ENCODE measurements around the gene TNP1.

Gene TNP1

DNA sequence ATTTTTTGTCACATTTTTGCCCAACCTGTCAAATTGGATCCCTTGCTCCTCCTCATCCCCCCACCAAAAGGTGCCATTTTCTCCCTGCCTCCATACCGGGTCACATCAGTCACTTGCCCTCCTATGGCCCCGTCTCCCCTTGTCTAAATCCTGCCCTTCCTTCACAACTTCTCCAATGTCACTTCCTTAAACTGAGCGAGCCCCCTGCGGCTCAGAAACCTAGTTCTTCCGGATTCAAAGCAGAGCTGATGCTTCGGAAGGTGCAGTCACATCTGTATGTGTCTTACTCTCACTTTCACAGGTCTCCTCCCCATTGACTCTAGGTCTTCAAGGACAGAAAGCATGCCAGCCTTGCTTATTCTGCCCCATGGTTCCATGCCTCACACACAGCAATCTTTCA, 22.1 kb downstream of the TNP1 start:
- DNase-seq = no peak

DNA sequence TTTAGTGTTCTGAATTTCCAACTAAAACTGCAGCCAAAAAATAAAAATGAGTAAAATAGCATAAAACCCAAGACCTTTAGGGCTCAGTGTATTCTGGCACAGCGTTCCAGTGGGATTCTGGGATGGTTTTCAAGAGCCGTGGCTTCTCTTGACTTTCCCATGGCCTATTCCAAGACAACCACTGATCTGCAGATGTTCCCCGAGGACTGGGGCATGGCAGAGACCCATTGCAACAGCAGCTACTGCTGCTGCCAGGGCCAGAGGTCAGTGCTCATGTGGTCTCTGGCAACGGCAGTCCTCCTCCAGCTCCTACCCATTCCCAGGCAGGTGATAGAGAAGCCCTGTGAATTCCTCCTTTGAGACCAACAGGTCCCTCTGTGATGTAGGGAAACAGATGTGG, 26.8 kb downstream of the TNP1 start:
- DNase-seq = no peak

DNA sequence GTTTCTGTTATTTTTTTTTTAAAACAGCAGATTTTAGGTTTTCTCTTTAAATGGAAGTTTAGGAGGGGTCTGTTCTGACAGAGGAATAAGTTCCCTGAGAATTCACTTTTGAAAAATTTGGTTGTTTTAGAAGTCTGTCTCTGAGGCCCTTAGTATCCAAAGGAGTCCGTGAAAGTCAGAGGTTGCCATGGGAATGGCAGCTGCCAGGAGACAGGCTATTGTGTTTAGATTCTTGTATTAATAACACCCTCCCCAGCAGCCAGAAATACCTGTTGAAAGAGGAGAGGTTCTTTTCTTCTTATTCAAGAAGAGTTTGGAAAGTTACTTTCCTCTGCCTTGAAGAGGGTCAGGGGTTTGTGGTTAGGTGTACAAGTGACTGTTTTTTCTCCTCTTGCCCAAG, 29.5 kb downstream of the TNP1 start:
- peak; percentile 54 for DNase-seq

DNA sequence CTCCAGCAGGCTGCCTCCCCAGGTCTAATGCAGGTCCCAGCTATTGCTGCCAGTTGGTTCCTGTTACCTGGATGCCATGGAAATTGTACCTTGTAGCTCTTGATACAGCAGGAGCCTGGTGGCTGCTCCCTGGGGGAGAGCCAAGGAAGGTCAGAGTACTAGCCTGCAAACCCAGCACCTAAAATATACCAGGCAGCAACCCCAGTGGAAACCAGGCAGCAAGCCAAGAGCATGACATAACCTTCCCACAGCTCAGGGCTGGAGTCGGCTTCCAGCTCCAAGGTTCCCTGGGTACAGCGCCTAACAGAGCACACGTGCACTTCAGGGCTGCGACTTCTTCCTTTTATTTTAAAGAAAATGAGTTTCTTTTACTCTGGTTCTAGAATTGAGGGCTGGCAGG, 30.3 kb downstream of the TNP1 start:
- DNase-seq = no peak

DNA sequence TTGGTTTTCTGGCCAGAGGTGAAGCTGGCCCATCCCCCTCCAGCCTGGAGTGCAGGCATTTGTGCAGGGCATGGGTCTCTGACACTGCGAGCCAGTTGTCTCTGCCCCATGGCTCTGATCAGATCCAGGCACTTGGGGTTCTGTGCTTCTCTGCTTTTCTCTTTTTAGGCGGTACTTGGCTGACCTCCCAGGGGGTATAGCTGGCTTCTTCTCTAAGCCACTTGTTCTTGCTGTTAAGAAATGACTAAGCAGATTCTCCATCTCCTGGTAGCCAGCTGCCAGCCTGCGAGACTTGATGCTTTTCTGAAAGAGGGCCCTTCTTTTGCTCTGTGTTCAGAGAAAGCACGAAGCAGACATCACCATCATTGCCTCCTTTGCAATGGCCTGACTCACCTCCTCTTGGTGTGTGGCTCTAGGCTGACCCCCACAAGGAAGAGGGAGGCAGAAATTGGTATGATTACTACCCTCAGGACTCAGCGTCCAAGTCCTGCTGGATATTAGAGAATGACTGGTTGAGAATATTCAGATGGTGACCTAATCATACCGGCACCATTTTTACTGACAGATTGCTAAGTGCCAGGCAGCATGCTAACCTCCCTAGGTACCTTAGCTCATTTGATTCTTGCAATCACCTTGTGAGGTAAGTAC, 32.7 kb downstream of the TNP1 start:
- DNase-seq = no peak

DNA sequence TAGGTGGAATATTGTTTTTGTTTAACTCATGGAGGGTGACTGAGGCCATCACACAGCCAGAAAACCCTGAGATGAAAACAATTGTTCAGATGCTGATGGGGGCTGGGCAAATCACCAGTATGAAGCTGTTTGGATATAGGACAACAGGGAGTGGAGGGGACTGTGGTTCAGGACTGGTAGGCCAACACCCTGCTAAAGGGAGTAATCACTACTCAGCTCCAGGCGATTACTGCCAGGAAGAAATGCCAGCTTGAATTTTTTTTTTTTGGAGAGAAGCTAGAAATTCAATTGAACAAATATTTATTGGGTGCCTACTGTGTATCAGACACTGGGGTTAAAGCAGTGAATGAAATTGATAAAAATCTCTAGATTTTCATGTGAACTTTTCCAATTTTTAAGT, 37.4 kb downstream of the TNP1 start:
- no peak for DNase-seq

DNA sequence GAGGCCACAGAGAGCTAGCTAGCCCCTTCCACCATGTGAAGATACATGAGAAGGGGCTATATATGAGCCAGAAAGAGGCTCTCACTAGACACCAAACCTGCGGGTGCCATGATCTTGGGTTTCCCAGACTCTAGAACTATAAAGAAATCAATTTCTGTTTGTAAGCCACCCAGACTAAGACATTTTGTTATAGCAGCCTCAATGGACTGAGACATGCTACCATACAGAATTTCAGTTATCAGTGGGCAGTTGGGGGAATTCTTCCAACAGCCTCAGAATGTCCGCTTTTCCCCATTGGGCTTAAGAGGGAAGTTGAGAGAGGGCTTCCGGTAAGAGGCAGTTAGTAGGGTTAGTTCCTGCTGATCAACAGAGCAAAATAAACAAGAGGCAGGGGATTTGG, 39.2 kb downstream of the TNP1 start:
- DNase-seq = no peak

DNA sequence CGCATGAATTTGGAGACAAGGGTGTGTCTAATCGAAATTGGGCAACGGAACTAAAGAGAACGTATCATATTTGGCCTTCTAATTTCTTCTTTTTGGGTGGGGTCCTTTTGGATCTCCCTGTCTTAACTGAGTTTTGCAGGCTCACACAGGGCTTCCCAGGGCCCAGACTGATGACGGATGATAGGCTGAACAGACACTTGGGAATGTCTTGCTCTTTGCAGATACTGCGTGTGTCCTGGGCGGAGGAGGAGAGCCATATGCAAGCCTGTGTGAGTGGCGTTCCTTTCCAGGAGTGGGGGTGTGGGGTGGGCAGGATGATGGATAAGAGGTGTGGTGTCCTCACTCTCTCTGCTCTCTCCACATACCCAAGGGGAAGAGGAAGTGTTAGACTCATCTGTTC, 40.1 kb downstream of the TNP1 start:
- DNase-seq = no peak

DNA sequence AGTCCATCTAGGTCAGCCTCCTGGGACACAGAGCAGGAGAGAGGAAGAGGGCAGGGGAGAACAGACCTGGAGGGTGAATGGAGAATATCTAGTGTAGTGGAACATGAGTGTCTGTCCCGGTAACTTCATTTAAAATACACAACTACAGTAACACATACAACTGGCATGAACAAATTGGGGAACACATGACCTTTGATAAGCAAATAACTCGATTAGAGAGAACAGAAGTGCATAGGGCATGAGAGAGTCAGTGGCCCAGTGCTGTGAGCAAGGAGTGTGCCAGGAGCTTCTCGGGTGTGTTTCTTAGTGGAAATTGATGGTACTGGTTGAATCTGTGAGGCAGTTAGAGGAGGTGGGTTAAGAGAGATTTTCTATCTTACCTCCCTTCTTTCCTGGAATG, 40.8 kb downstream of the TNP1 start:
- DNase-seq = no peak

DNA sequence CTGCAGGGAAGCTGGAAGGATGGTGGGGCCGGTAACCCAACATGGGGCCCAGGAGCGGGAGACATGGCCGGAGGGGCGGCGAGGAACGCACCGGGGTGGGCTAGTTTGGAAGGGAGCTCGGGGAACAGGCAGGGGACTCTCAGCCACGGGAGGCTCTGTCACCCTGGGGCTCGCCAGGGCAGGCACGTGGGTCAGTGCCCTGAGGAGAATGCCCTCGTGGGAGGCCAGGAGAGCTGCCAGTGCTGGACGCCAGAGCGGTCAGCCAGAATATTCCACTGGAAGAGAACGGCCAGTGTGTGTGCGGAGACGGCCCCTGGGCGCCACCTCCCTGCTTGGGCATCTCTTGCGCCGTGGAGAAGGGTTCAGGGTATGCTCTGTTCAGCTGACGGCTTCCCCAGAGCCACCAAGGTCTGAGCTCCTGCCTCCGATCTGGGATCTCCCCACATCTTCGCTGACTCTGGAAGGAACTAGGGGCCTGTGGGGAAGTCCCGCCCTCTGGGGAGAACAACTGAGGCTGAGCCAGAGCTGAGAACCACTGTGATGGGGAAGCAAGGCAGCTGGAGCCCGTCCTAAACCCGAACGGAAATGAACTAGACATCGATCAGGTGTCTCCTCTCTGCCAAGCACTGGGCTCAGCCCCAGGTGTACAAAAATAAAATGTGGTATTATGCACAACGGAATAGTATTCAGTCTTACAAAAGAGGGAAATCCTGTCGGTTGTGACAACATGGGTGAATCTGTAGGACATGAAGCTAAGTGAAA, 49.3 kb downstream of the TNP1 start:
- DNase-seq = no peak
